Central memory CD8-positive, alpha-beta T cell (primary cell): ENCODE results near the gene SYN1.

Source experiments
- ATAC-seq: fragments of 150-1000 bp; cut with Tn5 transposase; replicated peaks from 2 replicates; pipeline ENCODE4 v1.10.0; 2022; ENCODE audit warnings: mild to moderate bottlenecking, moderate FRiP score, moderate number of reproducible peaks; ENCODE audit not compliant: poor library complexity, severe bottlenecking; ENCODE audit errors: extremely low read depth
- DNase-seq, 2 donors: peaks; one replicate each; pipeline ENCODE4 v3.0.0; 2021; ENCODE audit warnings: low spot score in 2 of 2
- H3K27ac Mint-ChIP-seq: one replicate; pipeline ENCODE4 v1.8.0; 2022; ENCODE audit warnings: low read depth, mild to moderate bottlenecking, moderate library complexity, mixed read lengths
- H3K27me3 Mint-ChIP-seq: one replicate; pipeline ENCODE4 v1.8.0; 2022; ENCODE audit warnings: mixed read lengths
- H3K36me3 Mint-ChIP-seq: one replicate; pipeline ENCODE4 v1.8.0; 2022; ENCODE audit warnings: mild to moderate bottlenecking, moderate library complexity, mixed read lengths; ENCODE audit not compliant: insufficient read depth
- H3K4me1 Mint-ChIP-seq: one replicate; pipeline ENCODE4 v1.8.0; 2022; ENCODE audit warnings: mixed read lengths
- H3K4me3 Mint-ChIP-seq: one replicate; pipeline ENCODE4 v1.8.0; 2022; ENCODE audit warnings: mild to moderate bottlenecking, moderate library complexity, mixed read lengths
- H3K9me3 Mint-ChIP-seq: one replicate; pipeline ENCODE4 v1.8.0; 2022; ENCODE audit warnings: mixed read lengths

The SYN1 gene

DNA sequence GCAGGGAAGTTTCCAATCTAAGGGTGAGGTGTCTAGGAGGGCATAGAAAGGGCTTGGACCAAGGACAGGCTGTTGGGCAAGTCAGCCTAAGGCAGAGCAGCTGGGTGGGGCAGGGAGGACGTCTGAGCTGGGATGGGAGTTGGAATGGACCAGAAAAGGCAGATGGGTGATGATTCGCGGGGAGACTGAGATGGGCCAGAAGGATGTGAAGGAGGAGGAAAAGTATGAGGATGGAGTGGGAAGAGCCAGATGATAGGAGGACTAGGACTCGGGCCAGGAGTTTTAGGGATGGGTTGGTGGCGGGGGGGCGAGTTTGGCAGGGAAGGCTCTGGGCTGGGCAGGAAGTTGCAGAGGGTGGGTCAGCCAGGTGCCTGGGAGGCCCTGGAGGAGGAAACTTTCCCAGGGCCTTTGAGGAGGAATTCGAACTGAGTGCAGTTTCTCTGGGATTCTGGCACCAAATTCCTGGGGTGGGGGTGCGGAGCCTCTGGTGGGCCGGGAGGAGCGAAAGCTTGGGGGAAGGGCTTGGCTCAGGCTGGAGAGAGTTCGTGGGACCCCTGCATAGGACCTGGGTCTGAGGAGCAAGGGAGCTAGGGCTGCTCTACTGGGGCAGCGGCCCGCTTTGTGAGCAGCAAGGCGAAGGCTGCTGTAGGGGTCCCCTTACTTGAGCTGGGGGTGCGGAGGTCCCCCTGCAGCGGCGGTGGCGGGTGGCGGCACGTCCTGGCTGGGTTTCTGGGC lies 46.1 kb downstream of the SYN1 start:
- ATAC-seq (no peak), DNase-seq (no peak)
- peaks cover 28% of the 10 kb centered on the region for H3K4me1 Mint-ChIP-seq
- no peaks in the 10 kb centered on the region for H3K27me3 Mint-ChIP-seq
- H3K27ac Mint-ChIP-seq = no peak overlapping the region
- peaks cover 34% of the 10 kb centered on the region for H3K36me3 Mint-ChIP-seq
- H3K9me3 Mint-ChIP-seq = no peaks in the 10 kb centered on the region
- H3K4me3 Mint-ChIP-seq = no peak overlapping the region

DNA sequence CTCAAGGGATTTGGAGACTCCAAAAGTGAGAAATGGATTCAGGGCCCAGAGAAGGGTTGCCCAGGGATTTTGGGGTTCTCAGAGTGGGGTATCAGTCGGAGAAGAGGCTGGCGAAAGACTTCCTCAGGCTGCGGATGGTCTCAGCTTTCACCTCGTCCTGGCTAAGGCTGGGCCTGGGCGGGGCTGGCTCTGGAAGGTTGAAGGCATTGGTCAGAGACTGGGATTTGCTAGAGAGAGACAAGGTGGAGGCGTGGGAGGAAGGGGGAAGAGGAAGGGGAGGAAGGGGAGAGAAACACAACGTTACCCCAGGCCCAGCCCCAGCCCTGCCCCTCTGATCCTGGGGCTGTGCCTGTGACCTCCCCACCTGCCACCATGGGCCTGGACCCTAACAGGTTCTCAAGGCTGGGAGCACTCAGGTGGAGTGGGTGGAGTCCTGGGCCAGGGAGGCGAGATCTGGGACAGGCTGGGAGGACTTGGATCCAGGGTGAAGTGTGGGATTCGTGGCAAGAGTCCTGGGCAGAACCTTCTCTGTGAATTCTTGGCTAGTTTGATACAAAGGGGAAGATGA lies 46.8 kb downstream of the SYN1 start:
- H3K9me3 Mint-ChIP-seq = no peaks in the 10 kb centered on the region
- ATAC-seq (no peak), DNase-seq (no peak)
- H3K36me3 Mint-ChIP-seq = peaks cover 37% of the 10 kb centered on the region
- H3K27me3 Mint-ChIP-seq = no peaks in the 10 kb centered on the region
- no peak overlapping the region for H3K4me3 Mint-ChIP-seq
- peaks cover 28% of the 10 kb centered on the region for H3K4me1 Mint-ChIP-seq
- H3K27ac Mint-ChIP-seq = peak overlapping the region; percentile 84

DNA sequence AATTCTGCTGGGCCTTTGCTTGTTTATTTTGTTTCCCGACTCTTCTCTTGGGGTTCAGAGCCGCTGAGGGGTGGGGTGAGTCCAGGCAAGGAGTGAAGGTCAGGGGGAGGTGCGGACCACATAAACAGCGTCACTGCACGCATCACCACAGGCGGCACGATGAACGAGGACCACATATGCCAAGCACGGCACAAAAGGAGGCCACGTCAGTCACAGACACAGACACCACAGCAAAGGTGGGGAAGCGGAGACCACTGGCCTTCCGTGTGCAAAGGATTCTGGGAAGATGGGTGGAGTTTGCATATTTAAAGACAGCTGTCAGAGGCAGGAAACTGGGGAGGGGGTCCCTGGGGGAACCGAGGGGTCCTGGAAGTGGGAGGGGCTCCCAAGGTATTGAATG lies 47.8 kb downstream of the SYN1 start:
- Mint-ChIP-seq H3K27ac (peak overlapping the region; percentile 84), H3K36me3 (peaks cover 42% of the 10 kb centered on the region), H3K4me3 (no peak overlapping the region), H3K4me1 (peaks cover 28% of the 10 kb centered on the region), H3K9me3 (no peaks in the 10 kb centered on the region), H3K27me3 (no peaks in the 10 kb centered on the region)
- ATAC-seq (no peak), DNase-seq (no peak)

DNA sequence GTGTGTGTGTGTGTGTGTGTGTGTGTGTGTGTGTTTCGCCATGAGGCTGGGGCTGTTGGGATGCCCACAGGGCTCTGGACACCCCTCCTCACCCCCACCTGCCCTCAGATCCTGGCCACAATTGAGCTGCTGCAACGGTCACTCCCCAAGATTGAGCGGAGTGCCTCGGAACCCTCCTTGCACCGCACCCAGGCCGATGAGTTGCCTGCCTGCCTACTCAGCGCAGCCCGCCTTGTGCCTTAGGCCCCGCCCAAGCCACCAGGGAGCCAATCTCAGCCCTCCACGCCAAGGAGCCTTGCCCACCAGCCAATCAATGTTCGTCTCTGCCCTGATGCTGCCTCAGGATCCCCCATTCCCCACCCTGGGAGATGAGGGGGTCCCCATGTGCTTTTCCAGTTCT lies 48.4 kb downstream of the SYN1 start:
- peaks cover 33% of the 10 kb centered on the region for H3K4me1 Mint-ChIP-seq
- H3K4me3 Mint-ChIP-seq = no peak overlapping the region
- peaks cover 42% of the 10 kb centered on the region for H3K36me3 Mint-ChIP-seq
- ATAC-seq (no peak), DNase-seq (no peak)
- H3K9me3 Mint-ChIP-seq = no peaks in the 10 kb centered on the region
- H3K27me3 Mint-ChIP-seq = no peaks in the 10 kb centered on the region
- H3K27ac Mint-ChIP-seq = peak overlapping the region; percentile 84

DNA sequence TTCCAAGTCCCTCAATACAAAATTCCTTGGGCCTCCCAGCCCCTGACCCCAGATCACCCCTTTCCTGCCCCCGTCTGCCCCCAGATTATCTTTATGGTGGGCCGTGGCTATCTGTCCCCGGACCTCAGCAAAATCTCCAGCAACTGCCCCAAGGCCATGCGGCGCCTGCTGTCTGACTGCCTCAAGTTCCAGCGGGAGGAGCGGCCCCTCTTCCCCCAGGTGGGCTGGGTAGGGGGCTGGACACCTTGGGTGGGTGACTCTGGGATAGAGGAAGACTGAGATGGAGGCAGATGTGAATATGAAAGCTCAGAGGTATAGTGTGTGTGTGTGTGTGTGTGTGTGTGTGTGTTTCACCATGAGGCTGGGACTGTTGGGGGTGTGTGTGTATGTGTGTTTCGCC lies 48.9 kb downstream of the SYN1 start:
- peak overlapping the region; percentile 84 for H3K27ac Mint-ChIP-seq
- H3K27me3 Mint-ChIP-seq = no peaks in the 10 kb centered on the region
- no peaks in the 10 kb centered on the region for H3K9me3 Mint-ChIP-seq
- peaks cover 42% of the 10 kb centered on the region for H3K36me3 Mint-ChIP-seq
- H3K4me1 Mint-ChIP-seq = peaks cover 33% of the 10 kb centered on the region
- DNase-seq (no peak), ATAC-seq (no peak)
- H3K4me3 Mint-ChIP-seq = no peak overlapping the region

DNA sequence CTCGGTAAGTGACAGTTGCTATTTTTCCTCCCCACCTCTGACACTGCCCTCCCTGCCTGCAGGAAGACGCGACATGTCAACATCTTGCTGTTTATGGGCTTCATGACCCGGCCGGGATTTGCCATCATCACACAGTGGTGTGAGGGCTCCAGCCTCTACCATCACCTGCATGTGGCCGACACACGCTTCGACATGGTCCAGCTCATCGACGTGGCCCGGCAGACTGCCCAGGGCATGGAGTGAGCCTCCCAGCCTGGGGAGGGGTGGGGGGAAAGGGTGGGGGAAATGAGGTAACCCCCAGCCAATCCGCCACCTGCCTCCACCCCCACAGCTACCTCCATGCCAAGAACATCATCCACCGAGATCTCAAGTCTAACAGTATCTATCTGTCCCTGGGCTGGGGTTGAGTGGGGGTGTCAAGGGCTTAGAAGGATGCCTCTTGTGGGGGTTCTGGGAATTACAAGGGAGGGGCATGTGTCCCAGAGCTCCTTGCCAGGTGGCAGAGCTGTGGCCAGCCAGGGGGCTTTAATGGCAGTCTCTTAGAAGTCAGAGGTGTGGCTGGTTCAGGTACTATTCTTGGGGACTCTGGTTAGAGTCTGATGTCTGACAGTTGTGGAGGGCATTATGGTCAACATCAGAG lies 50.9 kb downstream of the SYN1 start:
- Mint-ChIP-seq H3K4me1 (peaks cover 41% of the 10 kb centered on the region), H3K27ac (no peak overlapping the region), H3K9me3 (no peaks in the 10 kb centered on the region), H3K27me3 (no peaks in the 10 kb centered on the region), H3K36me3 (peaks cover 52% of the 10 kb centered on the region), H3K4me3 (no peak overlapping the region)
- ATAC-seq (no peak), DNase-seq (no peak)

DNA sequence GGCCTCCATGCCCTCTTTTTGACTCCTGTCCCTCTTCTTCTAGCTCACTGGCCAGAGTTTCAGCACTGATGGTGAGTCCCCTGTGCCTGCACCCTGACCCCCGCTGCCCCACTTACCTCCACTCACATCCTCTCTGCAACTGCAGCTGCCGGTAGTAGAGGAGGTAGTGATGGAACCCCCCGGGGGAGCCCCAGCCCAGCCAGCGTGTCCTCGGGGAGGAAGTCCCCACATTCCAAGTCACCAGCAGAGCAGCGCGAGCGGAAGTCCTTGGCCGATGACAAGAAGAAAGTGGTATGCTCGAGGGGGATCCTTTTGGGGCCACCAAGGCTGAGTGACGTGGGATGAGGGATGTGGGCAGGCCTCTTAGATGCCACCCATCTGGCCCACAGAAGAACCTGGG lies 52.8 kb downstream of the SYN1 start:
- Mint-ChIP-seq H3K9me3 (no peaks in the 10 kb centered on the region), H3K27ac (no peak overlapping the region), H3K4me3 (no peak overlapping the region), H3K36me3 (peaks cover 57% of the 10 kb centered on the region), H3K4me1 (peaks cover 32% of the 10 kb centered on the region), H3K27me3 (no peaks in the 10 kb centered on the region)
- ATAC-seq = no peak
- DNase-seq = no peak

DNA sequence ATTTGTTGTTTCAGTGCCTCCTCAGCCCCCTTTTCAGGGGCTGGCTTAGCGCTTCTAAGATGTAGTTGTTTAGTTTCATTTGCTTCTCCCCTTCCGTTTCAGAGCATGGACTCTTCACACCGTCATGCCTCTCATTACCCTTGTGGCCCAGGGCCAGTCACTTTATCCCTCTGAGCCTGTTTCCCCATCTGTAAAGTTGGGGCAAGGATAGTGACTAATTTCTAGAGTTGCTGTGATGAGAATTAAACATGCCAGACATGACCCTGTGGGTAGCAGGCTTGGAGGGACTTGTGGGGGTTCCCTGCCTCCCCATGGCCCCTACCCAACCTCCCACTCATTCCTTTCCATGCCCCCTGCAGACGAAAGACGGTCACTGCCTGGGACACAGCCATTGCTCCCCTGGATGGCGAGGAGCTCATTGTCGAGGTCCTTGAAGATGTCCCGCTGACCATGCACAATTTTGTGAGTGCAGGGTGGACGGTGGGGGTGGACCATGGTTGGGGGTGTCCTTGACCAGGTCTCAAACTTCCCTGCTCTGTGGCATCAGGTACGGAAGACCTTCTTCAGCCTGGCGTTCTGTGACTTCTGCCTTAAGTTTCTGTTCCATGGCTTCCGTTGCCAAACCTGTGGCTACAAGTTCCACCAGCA lies 55.1 kb downstream of the SYN1 start:
- no peaks in the 10 kb centered on the region for H3K9me3 Mint-ChIP-seq
- ATAC-seq = no peak
- no peak for DNase-seq

DNA sequence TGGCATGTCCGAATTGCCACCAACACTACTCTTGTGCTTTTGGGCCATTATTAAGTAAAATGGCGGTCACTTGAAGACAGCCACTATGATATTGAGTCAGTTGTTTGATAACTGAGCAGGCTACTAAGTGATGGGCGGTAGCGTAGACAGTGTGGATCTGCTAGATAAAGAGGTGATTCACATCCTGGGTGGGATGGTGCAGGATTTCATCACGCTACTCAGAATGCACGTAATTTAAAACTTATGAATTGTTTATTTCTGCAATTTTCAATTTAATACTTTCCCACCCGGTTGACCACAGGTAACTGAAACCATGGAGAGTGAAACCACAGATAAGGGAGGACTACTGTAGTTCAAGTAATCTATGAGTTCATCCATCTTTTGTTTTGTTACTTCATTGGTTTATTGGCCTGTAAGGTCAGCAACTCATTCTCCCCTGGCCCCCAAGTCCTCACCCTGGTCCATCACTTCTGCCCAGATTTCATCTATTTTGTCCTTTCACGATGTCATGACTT lies 55.8 kb downstream of the SYN1 start:
- Mint-ChIP-seq H3K27me3 (no peaks in the 10 kb centered on the region), H3K36me3 (peaks cover 44% of the 10 kb centered on the region), H3K4me1 (peaks cover 30% of the 10 kb centered on the region), H3K27ac (peak overlapping the region; percentile 53), H3K9me3 (no peaks in the 10 kb centered on the region), H3K4me3 (peak overlapping the region; percentile 48)
- no peak for DNase-seq
- ATAC-seq = no peak

More for the DNA sequence above, 55.1 kb downstream of the SYN1 start:
- Mint-ChIP-seq H3K27ac (peak overlapping the region; percentile 53), H3K4me3 (peak overlapping the region; percentile 48), H3K27me3 (no peaks in the 10 kb centered on the region), H3K36me3 (peaks cover 49% of the 10 kb centered on the region), H3K4me1 (peaks cover 35% of the 10 kb centered on the region)

DNA sequence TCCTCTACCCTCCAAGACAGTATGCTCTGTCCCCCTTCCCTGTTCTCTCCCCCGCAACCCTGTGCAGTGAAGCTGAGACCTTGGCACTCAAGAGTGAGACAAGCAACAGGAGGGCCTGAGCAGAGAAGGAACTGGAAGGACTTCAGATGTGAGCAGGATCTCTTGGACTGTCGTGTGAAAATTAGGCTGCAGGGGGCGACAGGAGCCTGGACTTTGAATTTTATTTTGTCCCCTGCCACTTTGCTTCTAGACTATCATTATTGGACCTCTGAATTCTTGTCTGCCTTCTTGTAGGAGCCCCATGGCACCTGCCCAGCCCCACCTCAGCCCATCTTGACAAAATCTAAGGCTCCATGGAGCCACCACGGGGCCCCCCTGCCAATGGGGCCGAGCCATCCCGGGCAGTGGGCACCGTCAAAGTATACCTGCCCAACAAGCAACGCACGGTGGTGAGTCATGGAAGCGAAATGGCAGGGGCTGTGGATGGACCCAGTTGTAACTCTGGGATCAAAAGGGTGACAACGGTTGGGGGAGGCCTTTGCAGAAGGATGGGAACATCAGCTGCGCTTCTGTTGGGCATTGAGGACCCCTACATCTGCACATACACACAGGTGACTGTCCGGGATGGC lies 56.9 kb downstream of the SYN1 start:
- peak overlapping the region; percentile 78 for H3K4me3 Mint-ChIP-seq
- peaks cover 36% of the 10 kb centered on the region for H3K36me3 Mint-ChIP-seq
- no peak for ATAC-seq
- no peaks in the 10 kb centered on the region for H3K9me3 Mint-ChIP-seq
- peaks cover 29% of the 10 kb centered on the region for H3K4me1 Mint-ChIP-seq
- H3K27ac Mint-ChIP-seq = no peak overlapping the region
- no peaks in the 10 kb centered on the region for H3K27me3 Mint-ChIP-seq
- no peak for DNase-seq

DNA sequence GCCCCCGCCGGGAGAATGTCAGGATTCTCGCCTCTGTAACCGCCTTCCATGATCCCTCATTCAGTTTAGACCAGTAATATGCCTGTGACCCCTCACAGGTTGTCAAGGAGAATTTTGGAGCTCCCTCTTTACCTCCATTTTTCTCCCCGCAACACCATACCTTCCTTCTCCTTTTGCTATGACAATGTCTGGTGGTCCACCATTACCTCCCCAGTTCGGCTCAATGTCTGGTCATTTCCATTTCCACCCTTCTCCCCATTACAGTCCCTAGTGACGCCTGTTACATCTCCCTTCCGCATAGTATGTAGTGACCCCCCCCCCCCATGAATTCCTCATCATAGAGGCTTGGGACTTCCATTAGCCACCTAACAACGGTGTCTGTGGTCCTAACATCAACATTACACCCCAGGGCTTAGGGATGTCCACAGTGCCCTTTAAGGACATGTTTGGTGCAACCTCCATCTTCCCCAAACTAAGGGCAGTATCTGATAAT lies 58.0 kb downstream of the SYN1 start:
- Mint-ChIP-seq H3K4me1 (peaks cover 28% of the 10 kb centered on the region), H3K27ac (peak overlapping the region; percentile 94), H3K27me3 (no peaks in the 10 kb centered on the region), H3K4me3 (peak overlapping the region; percentile 78), H3K36me3 (peaks cover 31% of the 10 kb centered on the region), H3K9me3 (no peaks in the 10 kb centered on the region)
- DNase-seq (no peak), ATAC-seq (no peak)
